ENCODE results near the gene TMEM53.

The TMEM53 gene

GRCh38 chr1:44674113-44675000 lies at the start of gene TMEM53, which contains the start of gene ARMH1:
TSS of gene TMEM53 (minus strand) at chr1:44674481. CDS start at chr1:44674391, 90 bp downstream.
TSS of gene ARMH1 (plus strand) at chr1:44674714. CDS start at chr1:44689698, 14,984 bp downstream.
- no peaks in the 10 kb centered on the region for H3K9me3 ChIP-seq (ENCODE audit: control insufficient read depth, low read length)
- peak within 1 kb of the TSS; percentile 94 for H3K9ac ChIP-seq (ENCODE audit: low read length)
- no peaks in the 10 kb centered on the region for H3K27me3 ChIP-seq (replicated peaks; ENCODE audit: control insufficient read depth, insufficient read depth, low read length)
- peaks cover 52% of the 10 kb centered on the region for H3K4me1 ChIP-seq (ENCODE audit: control insufficient read depth, insufficient read depth, low read length)
- DNase-seq (ENCODE audit: low read depth), result peak; percentile 100
- peak within 1 kb of the TSS; percentile 86 for H3K4me3 ChIP-seq (ENCODE audit: low read length)
- no peaks in the 10 kb centered on the region for H3K36me3 ChIP-seq (ENCODE audit: control insufficient read depth, insufficient read depth, low read length, severe bottlenecking)

- Histone ChIP-seq H3K4me1 (ENCODE audit: control insufficient read depth, insufficient read depth, low read length) (peaks cover 4% of the 10 kb centered on the region), H3K9me3 (ENCODE audit: control insufficient read depth, low read length) (no peaks in the 10 kb centered on the region), H3K4me3 (ENCODE audit: low read length) (no peak overlapping the region), H3K9ac (ENCODE audit: low read length) (no peak overlapping the region), H3K27me3 (replicated peaks; ENCODE audit: control insufficient read depth, insufficient read depth, low read length) (no peaks in the 10 kb centered on the region), H3K36me3 (ENCODE audit: control insufficient read depth, insufficient read depth, low read length, severe bottlenecking) (no peaks in the 10 kb centered on the region)
- no peak for DNase-seq (ENCODE audit: low read depth)
These were observed 49.4 kb upstream of the TMEM53 start for GRCh38 chr1:44723496-44724295.

- Histone ChIP-seq H3K27me3 (replicated peaks; ENCODE audit: control insufficient read depth, insufficient read depth, low read length) (no peaks in the 10 kb centered on the region), H3K4me3 (ENCODE audit: low read length) (no peak overlapping the region), H3K9ac (ENCODE audit: low read length) (no peak overlapping the region), H3K36me3 (ENCODE audit: control insufficient read depth, insufficient read depth, low read length, severe bottlenecking) (no peaks in the 10 kb centered on the region), H3K4me1 (ENCODE audit: control insufficient read depth, insufficient read depth, low read length) (peaks cover 4% of the 10 kb centered on the region), H3K9me3 (ENCODE audit: control insufficient read depth, low read length) (no peaks in the 10 kb centered on the region)
- DNase-seq (ENCODE audit: low read depth), result no peak
These were observed 48.8 kb upstream of the TMEM53 start for GRCh38 chr1:44723064-44723463.

- no peak for DNase-seq (ENCODE audit: low read depth)
- Histone ChIP-seq H3K4me3 (ENCODE audit: low read length) (no peak overlapping the region), H3K27me3 (replicated peaks; ENCODE audit: control insufficient read depth, insufficient read depth, low read length) (no peaks in the 10 kb centered on the region), H3K36me3 (ENCODE audit: control insufficient read depth, insufficient read depth, low read length, severe bottlenecking) (no peaks in the 10 kb centered on the region), H3K9ac (ENCODE audit: low read length) (peak overlapping the region; percentile 61), H3K4me1 (ENCODE audit: control insufficient read depth, insufficient read depth, low read length) (peaks cover 2% of the 10 kb centered on the region), H3K9me3 (ENCODE audit: control insufficient read depth, low read length) (no peaks in the 10 kb centered on the region)
These were observed 47.4 kb upstream of the TMEM53 start for GRCh38 chr1:44721485-44722361.

- H3K4me3 ChIP-seq (ENCODE audit: low read length), result no peak overlapping the region
These were observed 46.0 kb upstream of the TMEM53 start for GRCh38 chr1:44720281-44720680.

GRCh38 chr1:44719318-44719717 lies 45.0 kb upstream of the TMEM53 start:
- Histone ChIP-seq H3K9me3 (ENCODE audit: control insufficient read depth, low read length) (no peaks in the 10 kb centered on the region), H3K36me3 (ENCODE audit: control insufficient read depth, insufficient read depth, low read length, severe bottlenecking) (no peaks in the 10 kb centered on the region), H3K27me3 (replicated peaks; ENCODE audit: control insufficient read depth, insufficient read depth, low read length) (no peaks in the 10 kb centered on the region), H3K9ac (ENCODE audit: low read length) (no peak overlapping the region), H3K4me1 (ENCODE audit: control insufficient read depth, insufficient read depth, low read length) (no peaks in the 10 kb centered on the region), H3K4me3 (ENCODE audit: low read length) (no peak overlapping the region)
- no peak for DNase-seq (ENCODE audit: low read depth)

More at GRCh38 chr1:44720281-44720680, 46.0 kb upstream of the TMEM53 start:
- H3K9me3 ChIP-seq (ENCODE audit: control insufficient read depth, low read length), result no peaks in the 10 kb centered on the region
- H3K9ac ChIP-seq (ENCODE audit: low read length), result no peak overlapping the region
- DNase-seq (ENCODE audit: low read depth), result no peak
- no peaks in the 10 kb centered on the region for H3K27me3 ChIP-seq (replicated peaks; ENCODE audit: control insufficient read depth, insufficient read depth, low read length)
- H3K4me1 ChIP-seq (ENCODE audit: control insufficient read depth, insufficient read depth, low read length), result no peaks in the 10 kb centered on the region
- H3K36me3 ChIP-seq (ENCODE audit: control insufficient read depth, insufficient read depth, low read length, severe bottlenecking), result no peaks in the 10 kb centered on the region

GRCh38 chr1:44718091-44718490 lies 43.8 kb upstream of the TMEM53 start:
- Histone ChIP-seq H3K36me3 (ENCODE audit: control insufficient read depth, insufficient read depth, low read length, severe bottlenecking) (no peaks in the 10 kb centered on the region), H3K9ac (ENCODE audit: low read length) (no peak overlapping the region), H3K9me3 (ENCODE audit: control insufficient read depth, low read length) (no peaks in the 10 kb centered on the region), H3K4me3 (ENCODE audit: low read length) (no peak overlapping the region), H3K27me3 (replicated peaks; ENCODE audit: control insufficient read depth, insufficient read depth, low read length) (no peaks in the 10 kb centered on the region), H3K4me1 (ENCODE audit: control insufficient read depth, insufficient read depth, low read length) (no peaks in the 10 kb centered on the region)
- DNase-seq (ENCODE audit: low read depth), result no peak

GRCh38 chr1:44717653-44718052 lies 43.4 kb upstream of the TMEM53 start:
- Histone ChIP-seq H3K9ac (ENCODE audit: low read length) (no peak overlapping the region), H3K4me1 (ENCODE audit: control insufficient read depth, insufficient read depth, low read length) (no peaks in the 10 kb centered on the region), H3K36me3 (ENCODE audit: control insufficient read depth, insufficient read depth, low read length, severe bottlenecking) (no peaks in the 10 kb centered on the region), H3K9me3 (ENCODE audit: control insufficient read depth, low read length) (no peaks in the 10 kb centered on the region), H3K4me3 (ENCODE audit: low read length) (no peak overlapping the region), H3K27me3 (replicated peaks; ENCODE audit: control insufficient read depth, insufficient read depth, low read length) (no peaks in the 10 kb centered on the region)
- DNase-seq (ENCODE audit: low read depth), result no peak

GRCh38 chr1:44717156-44717555 lies 42.9 kb upstream of the TMEM53 start:
- H3K4me3 ChIP-seq (ENCODE audit: low read length), result no peak overlapping the region
- H3K4me1 ChIP-seq (ENCODE audit: control insufficient read depth, insufficient read depth, low read length), result no peaks in the 10 kb centered on the region
- H3K9ac ChIP-seq (ENCODE audit: low read length), result no peak overlapping the region
- H3K27me3 ChIP-seq (replicated peaks; ENCODE audit: control insufficient read depth, insufficient read depth, low read length), result no peaks in the 10 kb centered on the region
- no peak for DNase-seq (ENCODE audit: low read depth)
- no peaks in the 10 kb centered on the region for H3K9me3 ChIP-seq (ENCODE audit: control insufficient read depth, low read length)
- no peaks in the 10 kb centered on the region for H3K36me3 ChIP-seq (ENCODE audit: control insufficient read depth, insufficient read depth, low read length, severe bottlenecking)

GRCh38 chr1:44714944-44715571 lies 40.8 kb upstream of the TMEM53 start:
- H3K9ac ChIP-seq (ENCODE audit: low read length), result no peak overlapping the region
- peak; percentile 88 for DNase-seq (ENCODE audit: low read depth)
- no peaks in the 10 kb centered on the region for H3K4me1 ChIP-seq (ENCODE audit: control insufficient read depth, insufficient read depth, low read length)
- no peaks in the 10 kb centered on the region for H3K36me3 ChIP-seq (ENCODE audit: control insufficient read depth, insufficient read depth, low read length, severe bottlenecking)
- H3K4me3 ChIP-seq (ENCODE audit: low read length), result no peak overlapping the region
- no peaks in the 10 kb centered on the region for H3K9me3 ChIP-seq (ENCODE audit: control insufficient read depth, low read length)
- H3K27me3 ChIP-seq (replicated peaks; ENCODE audit: control insufficient read depth, insufficient read depth, low read length), result no peaks in the 10 kb centered on the region
